NB4 (cell line): Measurements from ENCODE around the gene SDSL.

ENCODE experiments used
- MYC ChIP-seq: IDR thresholded peaks from 2 replicates; pipeline ENCODE4 v1.6.1; 2011; ENCODE audit warnings: low read depth, low read length
- POLR2A ChIP-seq: IDR thresholded peaks from 2 replicates; pipeline ENCODE4 v1.6.1; 2011; ENCODE audit warnings: mild to moderate bottlenecking; ENCODE audit not compliant: insufficient read length; ENCODE audit errors: extremely low read depth
- TF ChIP-seq, protein P1 (sequence below): IDR thresholded peaks from one replicate; pipeline ENCODE4 v1.5.1; 2012; ENCODE audit warnings: low read depth, low read length
- TF ChIP-seq, protein P2 (sequence below): IDR thresholded peaks from 2 replicates; pipeline ENCODE4 v1.6.1; 2011; ENCODE audit warnings: low read depth, low read length

DNA sequence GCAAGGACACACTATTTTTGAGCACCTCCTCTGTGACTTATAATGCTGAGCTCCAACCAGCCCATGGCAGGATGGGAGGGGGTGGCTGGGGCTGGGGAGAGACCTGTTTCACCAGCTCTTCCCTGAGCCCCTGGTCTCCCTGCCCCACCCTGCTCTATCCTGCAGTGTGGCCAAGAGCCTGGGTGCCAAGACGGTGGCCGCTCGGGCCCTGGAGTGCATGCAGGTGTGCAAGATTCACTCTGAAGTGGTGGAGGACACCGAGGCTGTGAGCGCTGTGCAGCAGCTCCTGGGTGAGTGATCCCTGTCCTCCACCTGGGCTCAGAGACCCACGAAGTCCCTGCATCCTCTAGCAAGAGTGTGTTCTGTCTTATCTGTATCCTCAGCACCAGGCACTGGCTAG lies 14.4 kb downstream of the SDSL start:
- TF ChIP-seq, protein P1, sequence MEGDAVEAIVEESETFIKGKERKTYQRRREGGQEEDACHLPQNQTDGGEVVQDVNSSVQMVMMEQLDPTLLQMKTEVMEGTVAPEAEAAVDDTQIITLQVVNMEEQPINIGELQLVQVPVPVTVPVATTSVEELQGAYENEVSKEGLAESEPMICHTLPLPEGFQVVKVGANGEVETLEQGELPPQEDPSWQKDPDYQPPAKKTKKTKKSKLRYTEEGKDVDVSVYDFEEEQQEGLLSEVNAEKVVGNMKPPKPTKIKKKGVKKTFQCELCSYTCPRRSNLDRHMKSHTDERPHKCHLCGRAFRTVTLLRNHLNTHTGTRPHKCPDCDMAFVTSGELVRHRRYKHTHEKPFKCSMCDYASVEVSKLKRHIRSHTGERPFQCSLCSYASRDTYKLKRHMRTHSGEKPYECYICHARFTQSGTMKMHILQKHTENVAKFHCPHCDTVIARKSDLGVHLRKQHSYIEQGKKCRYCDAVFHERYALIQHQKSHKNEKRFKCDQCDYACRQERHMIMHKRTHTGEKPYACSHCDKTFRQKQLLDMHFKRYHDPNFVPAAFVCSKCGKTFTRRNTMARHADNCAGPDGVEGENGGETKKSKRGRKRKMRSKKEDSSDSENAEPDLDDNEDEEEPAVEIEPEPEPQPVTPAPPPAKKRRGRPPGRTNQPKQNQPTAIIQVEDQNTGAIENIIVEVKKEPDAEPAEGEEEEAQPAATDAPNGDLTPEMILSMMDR, result no peak
- TF ChIP-seq POLR2A, result no peak
- TF ChIP-seq, protein P2, sequence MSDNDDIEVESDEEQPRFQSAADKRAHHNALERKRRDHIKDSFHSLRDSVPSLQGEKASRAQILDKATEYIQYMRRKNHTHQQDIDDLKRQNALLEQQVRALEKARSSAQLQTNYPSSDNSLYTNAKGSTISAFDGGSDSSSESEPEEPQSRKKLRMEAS, result no peak
- TF ChIP-seq MYC, result no peak
